Peyer's patch (tissue), 4 donors: ENCODE data around the gene ATP6V0D1.

Experiments used
- CTCF ChIP-seq, 6 experiments: fragments of 450-650 bp in 4 of 6; fragments of 200-600 bp in 2 of 6; sonication (generic) in 1 of 6; IDR thresholded peaks; one replicate each; pipeline ENCODE4 v1.5.1; 2017 to 2019; ENCODE audit warnings: antibody characterized with exemption in 6 of 6, mild to moderate bottlenecking in 3 of 6, moderate library complexity in 1 of 6
- POLR2A ChIP-seq, 2 donors: fragments of 450-650 bp; IDR thresholded peaks; one replicate each; pipeline ENCODE4 v1.5.1; 2017; ENCODE audit warnings: antibody characterized with exemption in 2 of 2, mild to moderate bottlenecking in 2 of 2, moderate library complexity in 2 of 2

- no peak for TF ChIP-seq CTCF (IDR thresholded peaks at IDR 0.05)
- TF ChIP-seq POLR2A (IDR thresholded peaks at IDR 0.05) = no peak
These were observed 85.9 kb downstream of the ATP6V0D1 start for GRCh38 chr16:67395105-67395457.
